GM19468 (cell line): Measurements from ENCODE around the gene KIF24.
"Not testable (repeated sequence)": the region's sequence is repeated elsewhere in the genome, so short reads cannot be mapped to it uniquely, and the experiment has no call there.

Source experiments
- ATAC-seq: cut with Tn5 transposase; IDR thresholded peaks from one replicate; pipeline ENCODE4 v1.9.1; 2021; ENCODE audit warnings: mild to moderate bottlenecking, moderate library complexity, moderate number of reproducible peaks; ENCODE audit not compliant: unreplicated experiment; ENCODE audit errors: extremely low read depth

KIF24 gene

GRCh38 chr9:34328987-34329832, at the start of gene KIF24, which contains the start of gene NUDT2:
Gene KIF24 (minus strand): TSS chr9:34329268. CDS start chr9:34311346, 17,922 bp downstream.
Gene NUDT2 (plus strand): TSS chr9:34329569. CDS start chr9:34339040, 9,471 bp downstream.
- ATAC-seq, result peak; percentile 92

- ATAC-seq, result no peak
These were observed 49.5 kb upstream of the KIF24 start for GRCh38 chr9:34378376-34379060.

GRCh38 chr9:34377404-34377746, 48.3 kb upstream of the KIF24 start:
- ATAC-seq, result no peak

- peak; percentile 81 for ATAC-seq
These were observed 47.7 kb upstream of the KIF24 start, which contains the start of gene MYORG for GRCh38 chr9:34376596-34377403. Gene MYORG (minus strand): TSS chr9:34376898. CDS start chr9:34372943, 3,955 bp downstream.

GRCh38 chr9:34375901-34376595, 47.0 kb upstream of the KIF24 start:
- no peak for ATAC-seq

GRCh38 chr9:34374905-34375552, 46.0 kb upstream of the KIF24 start:
- no peak for ATAC-seq

- ATAC-seq, result no peak
These were observed 45.3 kb upstream of the KIF24 start for GRCh38 chr9:34374339-34374738.

- ATAC-seq, result no peak
These were observed 44.7 kb upstream of the KIF24 start for GRCh38 chr9:34373749-34374148.

GRCh38 chr9:34372467-34373011, 43.5 kb upstream of the KIF24 start:
- ATAC-seq, result no peak

GRCh38 chr9:34371886-34372466, 42.9 kb upstream of the KIF24 start:
- no peak for ATAC-seq

GRCh38 chr9:34370970-34371880, 42.2 kb upstream of the KIF24 start:
- ATAC-seq, result no peak

GRCh38 chr9:34370335-34370969, 41.4 kb upstream of the KIF24 start:
- no peak for ATAC-seq

GRCh38 chr9:34369636-34370035, 40.6 kb upstream of the KIF24 start:
- ATAC-seq, result no peak

GRCh38 chr9:34368796-34369195, 39.7 kb upstream of the KIF24 start:
- not testable (repeated sequence) for ATAC-seq

GRCh38 chr9:34367751-34368410, 38.8 kb upstream of the KIF24 start:
- not testable (repeated sequence) for ATAC-seq

GRCh38 chr9:34366365-34366764, 37.3 kb upstream of the KIF24 start:
- ATAC-seq, result no peak

GRCh38 chr9:34365282-34365681, 36.2 kb upstream of the KIF24 start:
- ATAC-seq, result no peak
